Right lobe of liver (tissue), 6 donors: ENCODE results near the gene COQ4. TPM values are rescaled to one million over a fixed set of nuclear protein-coding genes. Genes with fewer than 3 reads are reported as not detected.

Source experiments
- ATAC-seq, 4 donors: fragments of 200-7000 bp; cut with Tn5 transposase; one replicate each; pipeline ENCODE4 v1.9.1; 2020; ENCODE audit warnings: mild to moderate bottlenecking in 4 of 4, moderate library complexity in 4 of 4
- DNase-seq, 3 donors: peaks; one replicate each; pipeline ENCODE4 v3.0.0-alpha.2; 2020
- H3K27ac ChIP-seq, 3 donors: fragments of 200-600 bp; one replicate each; pipeline ENCODE4 v1.8.0; 2022
- H3K27me3 ChIP-seq, 2 donors: fragments of 200-600 bp; one replicate each; pipeline ENCODE4 v1.8.0; 2022
- H3K36me3 ChIP-seq, 4 donors: fragments of 200-600 bp; sonication (generic) in 1 of 4; one replicate each; pipeline versions ENCODE4 v1.5.1 to v1.8.0; 2017 to 2022; ENCODE audit warnings: control low read depth in 1 of 4
- H3K4me1 ChIP-seq, 4 donors: fragments of 200-600 bp; sonication (generic) in 1 of 4; one replicate each; pipeline versions ENCODE4 v1.5.1 to v1.8.0; 2017 to 2022; ENCODE audit warnings: control low read depth in 1 of 4
- H3K4me3 ChIP-seq, 3 donors: fragments of 200-600 bp; one replicate each; pipeline ENCODE4 v1.8.0; 2022
- H3K9me3 ChIP-seq, 4 donors: fragments of 200-600 bp; sonication (generic) in 1 of 4; one replicate each; pipeline versions ENCODE4 v1.5.1 to v1.8.0; 2017 to 2022; ENCODE audit warnings: control low read depth in 1 of 4
- CTCF ChIP-seq, 4 donors: fragments of 200-600 bp in 3 of 4; fragments of 450-650 bp in 1 of 4; IDR thresholded peaks; one replicate each; pipeline versions ENCODE4 v1.5.1 to v1.8.0; 2016 to 2022; ENCODE audit warnings: antibody characterized with exemption in 4 of 4, mild to moderate bottlenecking in 2 of 4
- POLR2A ChIP-seq: fragments of 450-650 bp; IDR thresholded peaks from one replicate; pipeline ENCODE4 v1.6.1; 2017; ENCODE audit warnings: antibody characterized with exemption, mild to moderate bottlenecking
- WGBS: methylation state at CpG from one replicate; pipeline ENCODE4 v1.1.6; 2018; ENCODE audit warnings: low coverage, low lambda C conversion rate; ENCODE audit not compliant: insufficient coverage; ENCODE audit errors: missing lambda C conversion rate; 5-methylcytosine and 5-hydroxymethylcytosine counted together
- intact Hi-C, 2 donors: fragments of 100-400 bp; cut with DNase I; formaldehyde crosslinking; loops; one replicate each; pipeline versions ENCODE4 v1.11.2 to v1.14.1; 2022
- total RNA-seq, 6 experiments: library from RNA; depleted of rRNA in 2 of 6; stranded (reverse); fragments of >200 nt in 2 of 6; fragmentation: NEBNext Ultra II Directional in 3 of 6; extraction: Animal tissue kit (Norgen Biotek cat#: 25700) in 3 of 6; gene quantifications; one replicate each; pipeline versions ENCODE4 v1.1.0 to v1.2.4, GENCODE V29; 2016 to 2023
- donor health status: DM: no; HTN: yes; CAD: no.
- donor health status: DM: no; HTN: no; CAD: no.
- donor health status: DM: no; HTN: no; CAD: no.
- donor health status: DM: no; HTN: yes; CAD: no.
- donor health status: DM: no; HTN: yes; CAD: no.

COQ4 gene
- total RNA-seq, 6 experiments from 2014 or later, result 22.3 to 67.5 (median 30.3) TPM

- TF ChIP-seq CTCF (IDR thresholded peaks at IDR 0.05), result no peak
- no peak for TF ChIP-seq POLR2A
- 83% methylated on average over 5 of the region's 5 CpGs for WGBS
- H3K27me3 ChIP-seq, result no peaks in the 10 kb centered on the region
- DNase-seq (no peak), ATAC-seq (no peak)
- no peak overlapping the region for H3K27ac ChIP-seq
- peaks cover 0 to 7% (median 4%) of the 10 kb centered on the region in 4 donors for H3K36me3 ChIP-seq
- intact Hi-C loops, result no loop called here
- H3K4me1 ChIP-seq, result peaks cover 0 to 7% (median 3%) of the 10 kb centered on the region in 4 donors
- H3K9me3 ChIP-seq, result no peaks in the 10 kb centered on the region
- no peak overlapping the region for H3K4me3 ChIP-seq
Measured at GRCh38 chr9:128375865-128376264, 53.2 kb downstream of the COQ4 start.

GRCh38 chr9:128382261-128382660 lies 59.6 kb downstream of the COQ4 start:
- WGBS, result 86% methylated on average over 4 of the region's 6 CpGs
- Histone ChIP-seq H3K9me3 (no peaks in the 10 kb centered on the region), H3K27ac (no peak overlapping the region), H3K36me3 (peaks cover 0 to 10% (median 6%) of the 10 kb centered on the region in 4 donors), H3K4me1 (no peaks in the 10 kb centered on the region), H3K27me3 (no peaks in the 10 kb centered on the region), H3K4me3 (no peak overlapping the region)
- no peak for ATAC-seq
- intact Hi-C loops, result no loop called here
- TF ChIP-seq POLR2A (no peak), CTCF (IDR thresholded peaks at IDR 0.05) (no peak)
- DNase-seq, result no peak

- WGBS, result 95% methylated on average over 6 of the region's 9 CpGs
- Histone ChIP-seq H3K9me3 (no peaks in the 10 kb centered on the region), H3K27me3 (no peaks in the 10 kb centered on the region), H3K4me3 (no peak overlapping the region), H3K36me3 (peaks cover 0 to 14% (median 7%) of the 10 kb centered on the region in 4 donors), H3K27ac (no peak overlapping the region), H3K4me1 (no peaks in the 10 kb centered on the region)
- ATAC-seq, result no peak
- DNase-seq, result no peak
- TF ChIP-seq CTCF (IDR thresholded peaks at IDR 0.05) (no peak), POLR2A (no peak)
- intact Hi-C loops, result no loop called here
Measured at GRCh38 chr9:128383007-128383753, 60.5 kb downstream of the COQ4 start.

Other genes with a start within 250 kb of the COQ4 start
- 10 to 100 TPM; 27.2 to 67.2 (median 30.5) TPM for gene PTGES2, start 195.1 kb upstream of the COQ4 start, total RNA-seq
- 10 to 100 TPM in 4 of 6 experiments, 1 to 10 TPM in 2; 2.7 to 81.8 (median 18.1) TPM for gene LCN2, start 173.4 kb upstream of the COQ4 start, total RNA-seq
- 100 to 1,000 TPM in 2 of 6 experiments, 10 to 100 TPM in 4; 13.5 to 192 (median 17.7) TPM for gene BBLN, start 162.6 kb upstream of the COQ4 start, total RNA-seq
- gene CIZ1, start 131.3 kb upstream of the COQ4 start, total RNA-seq, result 10 to 100 TPM; 15.9 to 33.5 (median 24.0) TPM
- gene DNM1, start 119.5 kb upstream of the COQ4 start, total RNA-seq, result 1 to 10 TPM in 4 of 6 experiments, under 1 TPM in 2; 0.43 to 3.1 (median 1.8) TPM
- 10 to 100 TPM; 25.0 to 53.0 (median 35.5) TPM for gene GOLGA2, start 46.8 kb upstream of the COQ4 start, total RNA-seq
- 10 to 100 TPM; 10.8 to 17.3 (median 14.3) TPM for gene SWI5, start 46.6 kb upstream of the COQ4 start, total RNA-seq
- 10 to 100 TPM; 16.7 to 35.5 (median 24.5) TPM for gene TRUB2, start 392 bp upstream of the COQ4 start, total RNA-seq
- 10 to 100 TPM; 15.8 to 97.3 (median 24.1) TPM for gene SLC27A4, start 17.7 kb downstream of the COQ4 start, total RNA-seq
- 10 to 100 TPM; 16.6 to 25.9 (median 22.2) TPM for gene URM1, start 48.5 kb downstream of the COQ4 start, total RNA-seq
- 1 to 10 TPM; 1.3 to 3.1 (median 2.2) TPM for gene CERCAM, start 98.0 kb downstream of the COQ4 start, total RNA-seq
- gene ODF2, start 133.2 kb downstream of the COQ4 start, total RNA-seq, result 10 to 100 TPM in 3 of 6 experiments, 1 to 10 TPM in 3; 5.5 to 17.1 (median 10.8) TPM
- 10 to 100 TPM; 10.5 to 15.9 (median 13.2) TPM for gene GLE1, start 181.9 kb downstream of the COQ4 start, total RNA-seq
- gene SPTAN1, start 229.7 kb downstream of the COQ4 start, total RNA-seq, result 100 to 1,000 TPM in 2 of 6 experiments, 10 to 100 TPM in 4; 74.6 to 141 (median 98.6) TPM